KOPT-K1 (cell line): ENCODE measurements around the gene B3GNT4.

Experiments
- H3K27ac ChIP-seq: fragments of 200-600 bp; sonication (generic); 2 replicates; pipeline ENCODE4 v1.5.1; 2016; ENCODE audit warnings: antibody characterized with exemption, mild to moderate bottlenecking, low read depth, low read length; ENCODE audit not compliant: poor library complexity, severe bottlenecking
- H3K36me3 ChIP-seq: fragments of 200-600 bp; sonication (generic); 2 replicates; pipeline ENCODE4 v1.5.1; 2017; ENCODE audit warnings: antibody characterized with exemption, mild to moderate bottlenecking, low read length, moderate library complexity; ENCODE audit not compliant: insufficient read depth
- H3K9me3 ChIP-seq: fragments of 200-600 bp; sonication (generic); 2 replicates; pipeline ENCODE4 v1.5.1; 2017; ENCODE audit warnings: antibody characterized with exemption, low read length, mild to moderate bottlenecking; ENCODE audit not compliant: insufficient read depth, poor library complexity, severe bottlenecking

Gene B3GNT4

GRCh38 chr12:122182887-122183587 is 20.5 kb upstream of the B3GNT4 start, which contains the start of gene LRRC43:
Gene LRRC43, plus strand, starts transcription at chr12:122183123. Its CDS starts 22 bp downstream, at chr12:122183145.
- no peak within 1 kb of the TSS for H3K27ac ChIP-seq
- H3K36me3 ChIP-seq, result no peaks in the 10 kb centered on the region
- H3K9me3 ChIP-seq, result no peaks in the 10 kb centered on the region

GRCh38 chr12:122183588-122183940 is 19.9 kb upstream of the B3GNT4 start:
- Histone ChIP-seq H3K9me3 (no peaks in the 10 kb centered on the region), H3K27ac (no peak overlapping the region), H3K36me3 (no peaks in the 10 kb centered on the region)

- Histone ChIP-seq H3K36me3 (no peaks in the 10 kb centered on the region), H3K9me3 (no peaks in the 10 kb centered on the region), H3K27ac (no peak overlapping the region)
These were observed 19.0 kb upstream of the B3GNT4 start for GRCh38 chr12:122184517-122184916.

GRCh38 chr12:122185079-122185478 is 18.4 kb upstream of the B3GNT4 start:
- Histone ChIP-seq H3K27ac (no peak overlapping the region), H3K36me3 (no peaks in the 10 kb centered on the region), H3K9me3 (no peaks in the 10 kb centered on the region)

- no peak overlapping the region for H3K27ac ChIP-seq
These were observed 17.9 kb upstream of the B3GNT4 start for GRCh38 chr12:122185494-122186082.

GRCh38 chr12:122187466-122187865 is 16.0 kb upstream of the B3GNT4 start:
- Histone ChIP-seq H3K9me3 (no peaks in the 10 kb centered on the region), H3K36me3 (no peaks in the 10 kb centered on the region), H3K27ac (no peak overlapping the region)

More at GRCh38 chr12:122185494-122186082, 17.9 kb upstream of the B3GNT4 start:
- no peaks in the 10 kb centered on the region for H3K36me3 ChIP-seq
- no peaks in the 10 kb centered on the region for H3K9me3 ChIP-seq

- H3K9me3 ChIP-seq, result peaks cover 3% of the 10 kb centered on the region
- H3K27ac ChIP-seq, result no peak overlapping the region
- H3K36me3 ChIP-seq, result no peaks in the 10 kb centered on the region
These were observed 13.7 kb upstream of the B3GNT4 start for GRCh38 chr12:122189626-122190475.

- Histone ChIP-seq H3K27ac (no peak overlapping the region), H3K9me3 (peaks cover 15% of the 10 kb centered on the region), H3K36me3 (no peaks in the 10 kb centered on the region)
These were observed 12.5 kb upstream of the B3GNT4 start for GRCh38 chr12:122190842-122191668.

GRCh38 chr12:122192441-122192840 is 11.1 kb upstream of the B3GNT4 start:
- Histone ChIP-seq H3K36me3 (no peaks in the 10 kb centered on the region), H3K27ac (no peak overlapping the region), H3K9me3 (peaks cover 15% of the 10 kb centered on the region)

- no peak overlapping the region for H3K27ac ChIP-seq
- H3K36me3 ChIP-seq, result no peaks in the 10 kb centered on the region
- peaks cover 15% of the 10 kb centered on the region for H3K9me3 ChIP-seq
These were observed 8.7 kb upstream of the B3GNT4 start for GRCh38 chr12:122194804-122195203.

GRCh38 chr12:122195405-122195804 is 8.1 kb upstream of the B3GNT4 start:
- Histone ChIP-seq H3K27ac (no peak overlapping the region), H3K36me3 (no peaks in the 10 kb centered on the region), H3K9me3 (peaks cover 15% of the 10 kb centered on the region)

GRCh38 chr12:122197612-122197966 is 5.9 kb upstream of the B3GNT4 start:
- H3K9me3 ChIP-seq, result peaks cover 15% of the 10 kb centered on the region
- no peaks in the 10 kb centered on the region for H3K36me3 ChIP-seq
- no peak overlapping the region for H3K27ac ChIP-seq

GRCh38 chr12:122199484-122200355 is 3.8 kb upstream of the B3GNT4 start:
- Histone ChIP-seq H3K27ac (no peak overlapping the region), H3K36me3 (no peaks in the 10 kb centered on the region), H3K9me3 (peaks cover 13% of the 10 kb centered on the region)
